HG03575 (cell line): ENCODE measurements around the gene TMEM208.
A peak's percentile ranks its signal among the peaks of the same experiment; 100 is the strongest.

Experiments
- ATAC-seq: cut with Tn5 transposase; IDR thresholded peaks from one replicate; pipeline ENCODE4 v1.9.1; 2021; ENCODE audit not compliant: unreplicated experiment, insufficient number of reproducible peaks, low FRiP score; ENCODE audit errors: extremely low read depth

TMEM208 gene

GRCh38 chr16:67226804-67227566, at the start of gene TMEM208:
TMEM208 (plus strand) TSS chr16:67227130; CDS start chr16:67227219, 89 bp downstream.
- ATAC-seq: no peak

GRCh38 chr16:67177743-67178699, 48.9 kb upstream of the TMEM208 start:
- no peak for ATAC-seq

GRCh38 chr16:67179421-67180080, 47.4 kb upstream of the TMEM208 start:
- ATAC-seq: no peak

- no peak for ATAC-seq
These were observed 46.8 kb upstream of the TMEM208 start for GRCh38 chr16:67180166-67180565.

- ATAC-seq: no peak
These were observed 45.6 kb upstream of the TMEM208 start for GRCh38 chr16:67181346-67181745.

- no peak for ATAC-seq
These were observed 44.6 kb upstream of the TMEM208 start for GRCh38 chr16:67182288-67182687.

- ATAC-seq: no peak
These were observed 43.7 kb upstream of the TMEM208 start for GRCh38 chr16:67183284-67183626.

GRCh38 chr16:67183627-67184452, 43.1 kb upstream of the TMEM208 start, which contains the start of gene MATCAP1:
MATCAP1 (minus strand) TSS chr16:67183963; CDS start chr16:67180610, 3,353 bp downstream.
- peak; percentile 71 for ATAC-seq

GRCh38 chr16:67184453-67184994, 42.4 kb upstream of the TMEM208 start:
- no peak for ATAC-seq

- ATAC-seq: no peak
These were observed 41.8 kb upstream of the TMEM208 start for GRCh38 chr16:67184995-67185650.

- ATAC-seq: no peak
These were observed 41.2 kb upstream of the TMEM208 start for GRCh38 chr16:67185651-67186134.

- no peak for ATAC-seq
These were observed 40.4 kb upstream of the TMEM208 start for GRCh38 chr16:67186550-67186950.

GRCh38 chr16:67187175-67187890, 39.6 kb upstream of the TMEM208 start:
- ATAC-seq: no peak

- no peak for ATAC-seq
These were observed 38.6 kb upstream of the TMEM208 start for GRCh38 chr16:67188323-67188722.

GRCh38 chr16:67188798-67189197, 38.1 kb upstream of the TMEM208 start:
- ATAC-seq: no peak

- no peak for ATAC-seq
These were observed 36.9 kb upstream of the TMEM208 start, which contains the start of gene EXOC3L1 for GRCh38 chr16:67190041-67190440. EXOC3L1 (minus strand) TSS chr16:67190136; CDS start chr16:67189676, 460 bp downstream.
